SHP77 treated with DMSO at 0.1 percent for 48 hours (cell line): ENCODE measurements around the gene JMJD6.
"Not testable (repeated sequence)": the region's sequence is repeated elsewhere in the genome, so short reads cannot be mapped to it uniquely, and the experiment has no call there.

Source experiments
- DNase-seq: peaks from one replicate; lab custom pipeline; 2025; lab: John Stamatoyannopoulos, UW

The JMJD6 gene

DNA sequence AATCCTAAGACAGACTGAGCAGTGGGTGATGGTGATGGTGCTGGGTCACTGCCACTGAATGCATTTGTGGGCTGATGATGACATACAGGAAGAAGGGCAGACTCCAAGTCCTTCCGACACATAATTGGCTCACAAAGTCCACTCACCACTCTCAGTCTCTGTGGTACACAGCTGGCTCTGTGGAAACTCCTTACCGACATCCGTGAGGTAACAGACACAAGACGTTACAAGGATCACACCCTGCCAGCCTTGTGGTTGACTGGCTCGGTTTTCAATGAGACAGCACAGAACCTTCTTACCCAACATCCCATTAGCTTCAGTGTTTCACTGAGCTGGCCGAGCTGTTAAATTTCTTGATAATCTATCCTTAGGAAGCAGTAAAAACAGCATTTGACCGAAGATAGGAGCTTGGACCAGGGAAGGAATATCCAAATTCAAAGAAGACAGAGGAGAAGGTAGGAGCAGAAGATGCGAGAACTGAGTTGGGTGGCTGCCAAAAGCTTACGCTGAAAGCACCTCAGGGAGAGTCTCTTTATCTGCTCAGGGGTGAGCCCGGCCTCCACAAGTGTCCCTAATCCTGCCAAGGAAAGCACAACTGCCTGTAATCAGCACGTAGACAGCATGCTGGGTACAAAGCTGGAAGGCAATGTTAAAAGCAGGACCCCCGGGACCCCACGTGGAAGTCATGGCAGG lies 10.1 kb downstream of the JMJD6 start:
- DNase-seq = no peak

DNA sequence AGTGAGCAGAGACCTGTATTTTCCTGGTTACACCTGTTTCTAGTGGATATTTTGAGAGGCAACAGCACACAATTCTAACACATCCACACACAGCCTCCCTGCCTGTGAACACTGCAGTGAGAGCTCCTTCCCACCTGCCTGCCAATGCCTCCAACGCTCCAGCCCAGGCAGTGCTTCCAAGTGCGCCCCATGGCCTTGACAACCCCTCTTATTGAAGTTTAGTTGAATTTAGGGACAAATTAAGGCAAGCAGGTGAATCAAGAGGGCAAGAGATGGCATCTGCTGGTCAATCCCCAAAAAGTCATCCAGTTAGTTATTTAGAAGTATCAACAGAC lies 10.9 kb downstream of the JMJD6 start:
- no peak for DNase-seq

- no peak for DNase-seq
Measured at GRCh38 chr17:76714822-76715495, 11.4 kb downstream of the JMJD6 start.

DNA sequence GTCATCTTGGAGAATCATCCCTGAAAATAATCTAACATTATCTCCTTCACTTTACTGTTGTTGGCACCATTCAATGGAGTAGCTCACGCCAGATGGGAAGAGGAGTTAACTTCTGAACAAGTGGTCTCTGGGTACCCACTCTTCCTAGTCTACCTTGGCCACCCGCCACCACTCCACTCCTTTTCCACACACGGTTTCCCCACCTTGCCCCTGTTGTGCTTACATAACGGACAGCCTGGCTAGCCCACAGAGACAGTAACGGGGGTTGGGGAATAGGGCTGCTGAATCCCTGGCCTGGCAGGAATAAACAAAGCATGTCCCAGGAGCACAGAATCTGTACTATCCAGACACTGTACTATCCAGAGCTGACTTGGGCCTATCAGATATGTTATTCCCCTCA lies 12.1 kb downstream of the JMJD6 start:
- no peak for DNase-seq

- DNase-seq = no peak
Measured at GRCh38 chr17:76713765-76714164, 12.6 kb downstream of the JMJD6 start.

GRCh38 chr17:76712321-76712720 lies 14.1 kb downstream of the JMJD6 start:
- not testable (repeated sequence) for DNase-seq

DNA sequence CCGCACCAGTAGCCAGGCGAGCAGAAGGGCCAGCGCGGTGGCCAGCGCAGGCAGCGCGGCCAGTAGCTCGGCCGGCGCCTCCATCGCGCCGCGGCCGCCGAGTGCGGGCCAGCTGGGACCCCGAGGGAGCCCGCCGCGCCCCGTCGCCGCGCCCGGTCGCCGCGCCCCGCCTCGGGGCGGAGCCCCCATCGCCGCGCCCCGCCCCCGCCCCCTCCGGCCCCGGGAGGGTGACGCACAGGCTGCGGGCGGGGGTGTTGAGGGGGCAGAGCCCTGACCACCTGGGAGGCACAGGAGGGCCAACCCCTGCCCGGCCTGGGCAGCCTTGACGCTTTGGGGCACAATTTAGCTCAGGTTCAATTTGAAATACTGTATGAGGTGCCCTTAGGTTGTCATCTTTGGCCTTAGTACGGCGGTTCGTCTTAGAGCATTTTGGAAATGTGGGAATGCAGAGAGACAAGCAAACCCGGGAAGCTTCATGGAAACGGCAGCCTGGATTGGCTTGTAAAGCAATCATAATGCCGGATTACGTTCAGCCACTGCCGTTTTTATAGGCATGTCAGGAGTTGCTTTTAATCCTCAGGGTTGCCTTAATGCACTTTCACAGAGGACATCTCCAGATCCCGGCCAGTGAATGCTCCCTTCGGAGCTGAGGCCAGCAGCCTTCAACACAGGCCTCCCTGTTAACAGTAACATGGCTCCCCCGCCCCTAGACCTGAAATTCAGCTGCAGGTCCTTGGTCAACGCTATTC lies 15.4 kb downstream of the JMJD6 start, which contains the start of gene MXRA7:
TSS of gene MXRA7 (minus strand) at position 103 of the 749 bp plus-strand sequence. CDS start at position 84, 19 bp downstream.
- no peak for DNase-seq

- DNase-seq = not testable (repeated sequence)
Measured at GRCh38 chr17:76709951-76710862, 16.2 kb downstream of the JMJD6 start.

GRCh38 chr17:76709077-76709950 lies 17.1 kb downstream of the JMJD6 start:
- peak; percentile 34 for DNase-seq

DNA sequence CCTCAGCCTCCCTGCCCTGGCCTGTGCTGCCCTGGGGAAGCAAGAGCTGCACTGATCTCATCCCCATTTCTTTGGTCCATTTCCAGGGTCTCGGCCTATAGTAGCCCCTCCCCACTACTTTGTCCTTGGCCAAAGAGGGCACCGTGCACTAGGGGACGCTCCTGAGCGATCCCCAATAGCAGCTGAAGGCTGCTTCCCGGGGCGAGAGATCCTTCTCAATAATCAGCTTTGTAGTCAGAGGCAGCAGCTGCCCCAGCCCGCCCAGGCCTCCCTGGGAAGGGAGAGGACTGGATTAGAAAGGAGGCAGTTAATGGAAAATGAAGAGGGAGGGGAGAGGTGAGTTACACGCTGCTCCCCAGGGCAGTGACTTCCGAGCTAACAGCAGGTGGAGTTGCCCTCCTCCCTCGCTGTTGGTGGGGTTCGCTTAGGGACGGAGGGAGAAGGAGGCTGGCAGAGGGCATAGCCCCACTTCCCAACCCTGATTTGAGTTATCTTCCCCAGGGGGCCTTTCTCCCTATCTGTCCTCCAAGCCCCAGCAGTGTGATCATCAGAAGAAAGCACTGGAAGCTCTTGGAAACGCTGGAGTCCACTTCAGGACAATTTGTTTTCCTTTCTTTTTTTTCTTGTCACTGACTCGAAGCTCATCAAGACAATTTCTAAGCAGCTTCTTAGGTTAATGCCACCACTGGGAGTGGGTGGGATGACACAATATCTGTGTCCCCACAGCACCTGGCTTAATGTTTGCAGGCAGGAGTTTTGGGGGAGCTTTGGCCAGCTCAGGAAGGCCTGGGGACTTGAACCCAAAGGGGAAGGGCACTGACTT lies 18.2 kb downstream of the JMJD6 start:
- no peak for DNase-seq

- no peak for DNase-seq
Measured at GRCh38 chr17:76706817-76707216, 19.6 kb downstream of the JMJD6 start.

DNA sequence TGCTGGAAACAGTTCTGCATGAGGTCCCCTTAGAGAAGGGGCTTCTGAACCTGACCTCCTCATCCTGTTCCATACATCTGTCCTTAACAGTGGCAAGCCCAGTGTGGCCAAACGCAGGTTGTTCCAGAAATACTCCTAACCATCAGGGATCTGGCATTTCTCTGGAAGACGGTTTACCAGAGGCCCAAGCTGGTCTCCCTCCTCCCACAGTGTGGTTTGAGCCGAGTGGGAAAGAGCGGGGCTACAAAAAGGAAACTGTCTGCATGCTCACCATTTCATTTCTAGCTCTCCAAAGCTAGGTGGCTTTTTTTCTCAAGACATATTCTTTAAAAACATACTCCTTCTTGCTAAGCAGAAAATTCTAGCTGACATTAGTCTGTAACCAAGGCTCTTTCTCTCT lies 21.6 kb downstream of the JMJD6 start:
- DNase-seq = no peak

- DNase-seq = no peak
Measured at GRCh38 chr17:76702941-76703637, 23.3 kb downstream of the JMJD6 start.

DNA sequence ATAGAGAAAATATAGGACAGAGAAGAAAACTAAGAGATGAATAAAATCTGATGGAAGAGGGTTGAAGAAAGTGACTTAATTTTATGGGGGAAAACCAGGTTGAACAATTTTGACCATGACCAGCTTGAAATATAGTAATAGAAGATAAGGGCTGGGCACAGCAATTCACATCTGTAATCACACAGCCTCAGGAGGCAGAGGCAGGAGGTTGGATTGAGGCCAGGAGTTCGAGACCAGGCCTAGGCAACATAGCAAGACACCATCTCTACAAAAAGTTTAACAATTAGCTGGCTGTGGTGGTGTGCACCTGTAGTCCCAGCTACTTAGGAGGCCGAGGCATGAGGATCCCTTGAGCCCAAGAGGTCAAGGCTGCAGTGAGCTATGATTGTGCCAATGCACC lies 24.3 kb downstream of the JMJD6 start:
- no peak for DNase-seq

DNA sequence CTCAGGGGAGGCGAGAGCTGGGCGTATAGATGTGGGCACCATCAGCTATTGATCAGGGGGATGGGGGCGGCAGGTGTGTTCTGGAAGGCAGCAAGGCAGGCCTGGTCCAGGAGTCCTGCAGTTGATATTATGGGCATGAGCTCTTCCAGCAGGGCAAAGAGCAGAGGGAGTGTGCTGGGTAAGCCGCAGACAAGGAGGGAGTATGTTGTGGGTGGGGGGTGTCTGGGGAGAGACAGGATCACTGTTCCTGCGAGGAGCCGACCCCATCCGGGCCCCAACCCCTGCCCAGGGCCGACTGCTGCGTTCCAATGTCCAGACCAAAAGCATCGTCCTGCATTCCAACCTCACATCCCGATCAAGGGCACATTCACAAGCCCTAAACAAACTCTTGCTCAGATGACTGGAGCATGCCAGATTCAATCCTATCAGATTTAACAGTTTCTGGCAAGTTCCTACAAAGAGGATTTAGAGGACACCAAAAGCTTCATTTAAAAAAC lies 24.9 kb downstream of the JMJD6 start:
- no peak for DNase-seq

DNA sequence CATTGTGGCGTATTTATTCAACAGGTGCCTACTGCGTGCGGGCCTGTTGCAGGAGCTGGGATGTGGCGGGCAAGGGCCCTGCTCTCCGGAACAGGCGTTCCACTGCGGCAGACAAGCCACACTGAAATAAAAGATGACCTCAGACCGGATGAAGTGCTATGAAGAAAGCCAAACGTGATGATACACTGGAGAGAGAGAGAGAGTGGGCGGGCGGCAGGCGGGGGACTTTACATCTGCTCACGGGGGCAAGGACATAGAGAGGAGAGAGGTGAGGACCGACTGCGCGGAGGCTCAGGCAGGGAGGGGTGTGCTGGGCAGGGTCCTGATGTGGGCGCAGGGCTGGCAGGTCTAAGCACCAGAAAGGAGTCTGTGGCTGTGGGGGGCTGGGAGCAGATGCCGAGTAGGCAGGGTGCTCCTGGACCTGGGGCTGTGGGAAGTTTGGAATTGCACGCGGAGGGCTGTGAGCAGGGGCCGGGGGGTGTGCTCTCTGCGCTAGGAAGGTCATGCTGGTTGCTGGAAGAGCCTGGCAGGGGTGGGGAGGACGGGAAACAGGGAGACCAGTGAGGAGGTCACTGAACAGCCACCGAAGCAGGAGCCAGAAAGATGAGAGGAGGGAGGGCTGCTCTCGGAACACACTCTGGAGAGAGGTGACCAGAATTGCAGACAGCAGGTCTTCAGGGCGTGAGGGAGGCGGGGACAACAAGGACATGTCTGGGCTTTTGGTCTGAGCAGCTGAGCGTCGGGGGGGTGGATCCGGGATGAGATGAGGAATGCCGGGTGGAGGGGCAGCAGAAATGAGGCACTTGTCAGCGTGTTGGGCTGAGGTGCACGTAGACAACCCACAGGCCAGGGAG lies 25.6 kb downstream of the JMJD6 start:
- peak; percentile 47 for DNase-seq

DNA sequence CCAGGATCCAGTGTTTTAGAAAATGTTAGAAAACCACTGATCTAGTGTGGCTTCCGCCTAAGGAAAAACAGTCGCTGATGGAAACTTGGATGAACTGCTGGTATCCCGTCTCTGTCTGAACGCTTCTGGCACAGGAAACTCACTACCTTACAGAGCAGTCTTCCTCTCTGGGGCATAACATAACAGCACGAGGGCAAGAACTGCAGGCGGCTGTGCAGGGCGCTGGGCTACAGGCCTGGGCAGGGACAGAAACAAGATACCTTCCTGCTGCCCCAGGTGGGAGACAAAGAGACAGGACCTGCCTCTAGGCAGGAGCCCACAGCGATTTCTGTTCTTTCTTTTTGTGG lies 26.2 kb downstream of the JMJD6 start:
- DNase-seq = no peak

DNA sequence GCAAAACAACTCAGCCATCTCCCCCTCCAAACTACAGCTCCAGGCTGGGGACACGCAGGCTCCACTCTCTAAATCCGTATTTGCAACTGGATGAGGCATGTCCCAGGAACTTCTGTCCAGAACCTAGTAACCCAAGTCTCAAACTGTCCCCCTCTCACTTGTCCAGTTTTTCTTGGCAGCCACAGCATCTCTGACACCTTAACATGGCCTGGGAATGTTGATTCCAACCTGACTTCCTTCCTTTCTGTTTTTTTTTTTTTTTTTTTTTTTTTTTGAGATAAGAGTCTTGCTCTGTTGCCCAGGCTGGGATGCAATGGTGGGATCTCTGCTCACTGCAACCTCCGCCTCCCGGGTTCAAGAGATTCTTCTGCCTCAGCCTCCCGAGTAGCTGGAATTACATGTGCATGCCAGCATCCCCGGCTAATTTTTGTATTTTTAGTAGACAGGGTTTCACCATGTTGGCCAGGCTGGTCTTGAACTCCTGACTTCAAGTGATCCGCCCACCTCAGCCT lies 27.9 kb downstream of the JMJD6 start:
- DNase-seq = not testable (repeated sequence)
